Spleen (tissue), 11 donors: Measurements from ENCODE around the gene COL8A2. TPM values are rescaled to one million over a fixed set of nuclear protein-coding genes. Genes with fewer than 3 reads are reported as not detected.

Experiments
- DNase-seq: peaks from one replicate; pipeline ENCODE4 v3.0.0-alpha.2; 2020
- H3K27ac ChIP-seq, 8 donors: fragments of 200-600 bp; sonication (generic) in 7 of 8; 1 replicate in 4 of 8; 2 replicates in 4 of 8; pipeline versions ENCODE4 v1.5.0 to v1.8.0; 2016 to 2021; ENCODE audit warnings: inconsistent platforms in 4 of 8, mild to moderate bottlenecking in 4 of 8, moderate library complexity in 1 of 8
- H3K27me3 ChIP-seq, 7 donors: fragments of 200-600 bp; sonication (generic) in 6 of 7; replicated peaks in 1 of 7; 1 replicate in 4 of 7; 2 replicates in 3 of 7; pipeline versions ENCODE4 v1.5.0 to v1.8.0; 2016 to 2021; ENCODE audit warnings: inconsistent platforms in 3 of 7, mild to moderate bottlenecking in 1 of 7
- H3K36me3 ChIP-seq, 6 donors: fragments of 200-600 bp; sonication (generic) in 5 of 6; 1 replicate in 4 of 6; 2 replicates in 2 of 6; pipeline versions ENCODE4 v1.5.0 to v1.8.0; 2016 to 2021; ENCODE audit warnings: inconsistent platforms in 2 of 6
- H3K4me1 ChIP-seq, 6 donors: fragments of 200-600 bp; sonication (generic) in 5 of 6; 1 replicate in 3 of 6; 2 replicates in 3 of 6; pipeline versions ENCODE4 v1.5.0 to v1.8.0; 2016 to 2021; ENCODE audit warnings: inconsistent platforms in 3 of 6
- H3K4me3 ChIP-seq, 8 donors: fragments of 200-600 bp; sonication (generic) in 7 of 8; 1 replicate in 4 of 8; 2 replicates in 4 of 8; pipeline versions ENCODE4 v1.5.0 to v1.8.0; 2016 to 2021; ENCODE audit warnings: inconsistent platforms in 4 of 8, mild to moderate bottlenecking in 4 of 8, moderate library complexity in 2 of 8
- H3K9me3 ChIP-seq, 8 donors: fragments of 200-600 bp; sonication (generic) in 7 of 8; 1 replicate in 4 of 8; 2 replicates in 4 of 8; pipeline versions ENCODE4 v1.5.0 to v1.8.0; 2016 to 2021; ENCODE audit warnings: inconsistent platforms in 4 of 8
- CTCF ChIP-seq, 11 experiments: fragments of 200-600 bp in 7 of 11; fragments of 450-650 bp in 4 of 11; sonication (generic) in 4 of 11; IDR thresholded peaks in 8 of 11; conservative IDR thresholded peaks in 3 of 11; 1 replicate in 7 of 11; 2 replicates in 4 of 11; pipeline versions ENCODE4 v1.4.0 to v1.8.0; 2016 to 2021; ENCODE audit warnings: antibody characterized with exemption in 11 of 11, inconsistent platforms in 4 of 11, mild to moderate bottlenecking in 1 of 11
- POLR2A ChIP-seq, 3 donors: fragments of 450-650 bp; IDR thresholded peaks; one replicate each; pipeline ENCODE4 v1.5.1; 2017; ENCODE audit warnings: antibody characterized with exemption in 3 of 3, mild to moderate bottlenecking in 1 of 3
- POLR2AphosphoS5 ChIP-seq, 3 donors: sonication (generic); formaldehyde crosslinking; IDR thresholded peaks; one replicate each; pipeline ENCODE4 v1.5.1; 2017; ENCODE audit warnings: antibody characterized with exemption in 3 of 3
- intact Hi-C: fragments of 100-400 bp; cut with DNase I; formaldehyde crosslinking; loops from one replicate; pipeline ENCODE4 v1.15.0; 2023; ENCODE audit warnings: low total_unique reads
- polyA plus RNA-seq, 3 donors: library from polyadenylated mRNA; stranded (reverse); fragments of 200-250 nt; gene quantifications; one replicate each; pipeline ENCODE4 v1.2.1, GENCODE V29; 2013
- total RNA-seq, 7 donors: library from RNA; depleted of rRNA in 3 of 7; stranded (reverse); fragments of >200 nt in 3 of 7; fragmentation: NEBNext Ultra II Directional in 4 of 7; extraction: Animal tissue kit (Norgen Biotek cat#: 25700) in 4 of 7; gene quantifications; one replicate each; pipeline versions ENCODE4 v1.1.0 to v1.2.1, GENCODE V29; 2016 to 2021
- donor health status: healthy with polysubstance abuse.
- donor health status: DM: no; HTN: no; CAD: no; lungs with moderate emphysema.
- donor health status: DM: no; HTN: no; CAD: no.
- donor health status: Bipolar disorder and iron deficiency.
- donor health status: healthy.
- donor health status: DM: no; HTN: no; CAD: no.
- donor health status: DM: yes; HTN: yes; CAD: no.

The COL8A2 gene
- total and polyA plus RNA-seq, 10 donors = 2.1 to 32.0 (median 9.9) TPM

DNA sequence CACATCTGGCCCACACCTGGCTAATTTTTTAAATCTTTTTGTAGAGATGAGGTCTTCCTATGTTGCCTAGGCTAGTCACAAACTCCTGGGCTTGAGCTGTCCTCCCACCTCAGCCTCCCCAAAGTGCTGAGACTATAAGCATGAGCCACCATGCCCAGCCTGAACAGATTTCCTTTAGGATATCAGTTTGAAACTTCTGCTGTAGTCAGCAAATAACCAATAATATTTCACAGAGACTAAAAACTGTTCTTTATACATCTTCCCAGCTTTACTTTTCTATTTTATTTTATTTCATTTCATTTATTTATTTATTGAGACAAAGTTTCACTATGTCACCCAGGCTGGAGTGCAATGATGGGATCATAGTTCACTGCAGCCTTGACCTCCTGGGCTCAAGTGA lies 71.0 kb downstream of the COL8A2 start:
- H3K9me3 ChIP-seq = no peaks in the 10 kb centered on the region
- intact Hi-C loops = no loop called here
- peaks cover 0 to 7% (median 0%) of the 10 kb centered on the region in 6 donors for H3K4me1 ChIP-seq
- no peak overlapping the region for H3K27ac ChIP-seq
- no peak overlapping the region for H3K4me3 ChIP-seq
- no peaks in the 10 kb centered on the region for H3K27me3 ChIP-seq
- DNase-seq = no peak
- peaks cover 0 to 70% (median 15%) of the 10 kb centered on the region in 6 donors for H3K36me3 ChIP-seq
- TF ChIP-seq POLR2A (IDR thresholded peaks at IDR 0.05) = no peak
- no peak for TF ChIP-seq CTCF (IDR thresholded peaks at IDR 0.05 in 8 of 11, conservative IDR thresholded peaks at IDR 0.05 in 3 of 11)
- no peak for TF ChIP-seq POLR2AphosphoS5 (IDR thresholded peaks at IDR 0.05)

DNA sequence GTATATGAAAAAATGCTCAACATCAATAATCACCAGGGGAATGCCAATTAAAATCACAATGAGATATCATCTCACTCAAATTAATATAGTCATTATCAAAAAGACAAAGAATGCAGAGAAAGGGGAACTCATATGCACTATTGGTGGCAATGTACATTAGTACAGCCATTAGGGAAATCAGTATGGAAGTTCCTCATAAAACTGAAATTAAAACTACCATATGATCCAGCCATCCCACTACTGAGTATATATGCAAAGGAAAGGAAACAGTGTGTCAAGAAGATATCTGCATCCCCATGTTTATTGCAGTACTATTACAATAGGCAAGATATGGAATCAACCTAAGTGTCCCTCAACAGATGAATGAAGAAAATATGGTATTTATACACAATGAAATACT lies 73.2 kb downstream of the COL8A2 start:
- TF ChIP-seq CTCF (IDR thresholded peaks at IDR 0.05 in 8 of 11, conservative IDR thresholded peaks at IDR 0.05 in 3 of 11) (no peak), POLR2AphosphoS5 (IDR thresholded peaks at IDR 0.05) (no peak), POLR2A (IDR thresholded peaks at IDR 0.05) (no peak)
- H3K9me3 ChIP-seq = peaks cover 0 to 14% (median 11%) of the 10 kb centered on the region in 8 donors
- peaks cover 0 to 7% (median 0%) of the 10 kb centered on the region in 6 donors for H3K4me1 ChIP-seq
- no peaks in the 10 kb centered on the region for H3K27me3 ChIP-seq
- no peak overlapping the region for H3K4me3 ChIP-seq
- DNase-seq = no peak
- intact Hi-C loops = no loop called here
- H3K27ac ChIP-seq = no peak overlapping the region
- H3K36me3 ChIP-seq = peaks cover 0 to 80% (median 21%) of the 10 kb centered on the region in 6 donors

Other genes starting within 250 kb of the COL8A2 start
- gene AGO1, start 242.0 kb downstream of the COL8A2 start, total RNA-seq = 10 to 100 TPM; 27.4 to 38.2 (median 32.4) TPM
- 1 to 10 TPM; 2.3 to 4.3 (median 2.9) TPM for gene AGO1, start 242.0 kb downstream of the COL8A2 start, polyA plus RNA-seq
- gene AGO3, start 194.1 kb downstream of the COL8A2 start, total RNA-seq = 10 to 100 TPM; 18.6 to 41.1 (median 31.7) TPM
- gene AGO3, start 194.1 kb downstream of the COL8A2 start, polyA plus RNA-seq = 1 to 10 TPM; 1.5 to 2.8 (median 1.9) TPM
- not detected for gene TEKT2, start 41.1 kb downstream of the COL8A2 start, total RNA-seq
- gene TEKT2, start 41.1 kb downstream of the COL8A2 start, polyA plus RNA-seq = under 1 TPM in 1 of 3 donors, not detected in 2; 0.33 TPM
- gene ADPRS, start 36.3 kb downstream of the COL8A2 start, total RNA-seq = 10 to 100 TPM; 21.3 to 44.9 (median 26.6) TPM
- 10 to 100 TPM; 21.3 to 34.0 (median 22.2) TPM for gene ADPRS, start 36.3 kb downstream of the COL8A2 start, polyA plus RNA-seq
- gene TRAPPC3, start 24.3 kb upstream of the COL8A2 start, total RNA-seq = 10 to 100 TPM; 46.7 to 98.1 (median 56.4) TPM
- gene TRAPPC3, start 24.3 kb upstream of the COL8A2 start, polyA plus RNA-seq = 10 to 100 TPM; 42.9 to 70.1 (median 60.2) TPM
- gene MAP7D1, start 30.9 kb upstream of the COL8A2 start, total RNA-seq = 100 to 1,000 TPM in 3 of 7 donors, 10 to 100 TPM in 4; 72.6 to 116 (median 96.9) TPM
- gene MAP7D1, start 30.9 kb upstream of the COL8A2 start, polyA plus RNA-seq = 10 to 100 TPM; 30.4 to 62.7 (median 38.0) TPM
- gene THRAP3, start 99.2 kb upstream of the COL8A2 start, total RNA-seq = 100 to 1,000 TPM in 1 of 7 donors, 10 to 100 TPM in 6; 72.8 to 109 (median 95.4) TPM
- gene THRAP3, start 99.2 kb upstream of the COL8A2 start, polyA plus RNA-seq = 10 to 100 TPM; 21.2 to 33.0 (median 27.0) TPM
- 1 to 10 TPM; 1.7 to 9.4 (median 7.2) TPM for gene SH3D21, start 181.1 kb upstream of the COL8A2 start, total RNA-seq
- gene SH3D21, start 181.1 kb upstream of the COL8A2 start, polyA plus RNA-seq = 1 to 10 TPM; 1.7 to 5.1 (median 1.9) TPM
- 10 to 100 TPM; 31.1 to 77.4 (median 43.7) TPM for gene EVA1B, start 198.4 kb upstream of the COL8A2 start, total RNA-seq
- gene EVA1B, start 198.4 kb upstream of the COL8A2 start, polyA plus RNA-seq = 10 to 100 TPM; 17.2 to 45.1 (median 37.4) TPM